Stomach (tissue), 9 donors: ENCODE data around the gene DAGLB. TPM values are rescaled to one million over a fixed set of nuclear protein-coding genes. Genes with fewer than 3 reads are reported as not detected.
A peak's percentile ranks its signal among the peaks of the same experiment; 100 is the strongest.

Experiments used
- DNase-seq, 2 donors: peaks; one replicate each; pipeline versions ENCODE4 v3.0.0 to v3.0.0-alpha.2; 2013 to 2019
- H3K27ac ChIP-seq, 5 donors: fragments of 200-600 bp in 4 of 5; sonication (generic) in 4 of 5; one replicate each; pipeline ENCODE4 v1.5.1; 2013 to 2019; ENCODE audit warnings: mild to moderate bottlenecking in 1 of 5, moderate library complexity in 1 of 5
- H3K27me3 ChIP-seq, 3 donors: fragments of 200-600 bp; sonication (generic); one replicate each; pipeline ENCODE4 v1.5.1; 2017 to 2019; ENCODE audit warnings: mixed run types in 1 of 3
- H3K36me3 ChIP-seq, 4 donors: fragments of 200-600 bp; sonication (generic); 1 replicate in 3 of 4; 2 replicates in 1 of 4; pipeline ENCODE4 v1.5.1; 2016 to 2019
- H3K4me1 ChIP-seq, 4 donors: fragments of 200-600 bp; sonication (generic); one replicate each; pipeline ENCODE4 v1.5.1; 2016 to 2019
- H3K4me3 ChIP-seq, 4 donors: fragments of 200-600 bp; sonication (generic) in 3 of 4; one replicate each; pipeline ENCODE4 v1.5.1; 2016 to 2019; ENCODE audit warnings: mild to moderate bottlenecking in 1 of 4
- H3K9me3 ChIP-seq, 4 donors: fragments of 200-600 bp; sonication (generic); one replicate each; pipeline ENCODE4 v1.5.1; 2016 to 2019
- CTCF ChIP-seq, 7 experiments: fragments of 450-650 bp in 4 of 7; fragments of 200-600 bp in 3 of 7; sonication (generic) in 3 of 7; IDR thresholded peaks; one replicate each; pipeline ENCODE4 v1.5.1; 2016 to 2019; ENCODE audit warnings: antibody characterized with exemption in 7 of 7, control low read depth in 2 of 7, mild to moderate bottlenecking in 1 of 7
- EP300 ChIP-seq: sonication (generic); formaldehyde crosslinking; IDR thresholded peaks from one replicate; pipeline ENCODE4 v1.6.1; 2017; ENCODE audit warnings: antibody characterized with exemption
- POLR2A ChIP-seq, 4 donors: fragments of 450-650 bp; IDR thresholded peaks; one replicate each; pipeline ENCODE4 v1.6.1; 2016; ENCODE audit warnings: antibody characterized with exemption in 4 of 4, control low read depth in 2 of 4, mild to moderate bottlenecking in 1 of 4, moderate library complexity in 1 of 4
- POLR2AphosphoS5 ChIP-seq, 3 donors: sonication (generic); formaldehyde crosslinking; IDR thresholded peaks; one replicate each; pipeline ENCODE4 v1.6.1; 2016; ENCODE audit warnings: antibody characterized with exemption in 3 of 3
- WGBS, 5 donors: extraction: QIAGEN DNeasy Blood & Tissue Kit in 3 of 5; methylation state at CpG; one replicate each; pipeline versions ENCODE4 v1.1.5 to v1.1.7; 2013 to 2018; 5-methylcytosine and 5-hydroxymethylcytosine counted together
- intact Hi-C: fragments of 100-400 bp; cut with DNase I; formaldehyde crosslinking; loops from one replicate; pipeline ENCODE4 v1.15.1; 2023; ENCODE audit warnings: low total_unique reads
- polyA plus RNA-seq, 3 donors: library from polyadenylated mRNA; stranded (reverse); fragments of 200-250 nt; gene quantifications; one replicate each; pipeline ENCODE4 v1.2.3, GENCODE V29; 2013
- total RNA-seq, 5 donors: library from RNA; depleted of rRNA; stranded (reverse); fragments of >200 nt; gene quantifications; one replicate each; pipeline versions ENCODE4 v1.1.0 to v1.2.3, GENCODE V29; 2014 to 2016
- donor health status: healthy with polysubstance abuse.
- donor health status: Bipolar disorder and iron deficiency.
- donor health status: healthy.

Gene DAGLB
- total and polyA plus RNA-seq, 8 donors = 4.7 to 23.7 (median 9.1) TPM

DNA sequence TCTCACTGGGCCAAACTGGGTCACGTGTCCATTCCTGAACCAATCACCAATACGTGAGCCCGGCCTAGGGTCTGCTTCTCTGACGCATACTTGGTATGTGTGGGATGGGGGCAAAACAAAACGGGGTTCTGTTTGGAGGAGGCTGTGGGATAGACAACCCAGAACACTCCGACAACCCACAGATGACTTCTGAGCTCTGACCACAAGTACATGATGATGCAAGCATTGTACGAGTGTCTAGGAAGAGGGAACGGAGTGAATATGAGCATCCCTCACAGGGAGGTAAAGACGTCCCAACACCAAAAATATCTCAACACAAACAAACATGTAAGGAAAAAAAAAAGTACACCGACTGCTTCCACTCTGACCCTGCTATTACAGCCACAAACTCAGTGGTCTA is 5.6 kb downstream of the DAGLB start:
- H3K27ac ChIP-seq = no peak overlapping the region
- 76 to 93% (median 84%) methylated on average over 10 of the region's 10 CpGs for WGBS, 5 donors
- peaks cover 19 to 53% (median 44%) of the 10 kb centered on the region in 4 donors for H3K36me3 ChIP-seq
- intact Hi-C loops = no loop called here
- no peak for DNase-seq
- no peaks in the 10 kb centered on the region for H3K27me3 ChIP-seq
- TF ChIP-seq POLR2A (IDR thresholded peaks at IDR 0.05) (no peak), POLR2AphosphoS5 (IDR thresholded peaks at IDR 0.05) (no peak)
- no peaks in the 10 kb centered on the region for H3K9me3 ChIP-seq
- no peak overlapping the region for H3K4me3 ChIP-seq
- H3K4me1 ChIP-seq = peaks cover 6 to 63% (median 29%) of the 10 kb centered on the region in 4 donors

DNA sequence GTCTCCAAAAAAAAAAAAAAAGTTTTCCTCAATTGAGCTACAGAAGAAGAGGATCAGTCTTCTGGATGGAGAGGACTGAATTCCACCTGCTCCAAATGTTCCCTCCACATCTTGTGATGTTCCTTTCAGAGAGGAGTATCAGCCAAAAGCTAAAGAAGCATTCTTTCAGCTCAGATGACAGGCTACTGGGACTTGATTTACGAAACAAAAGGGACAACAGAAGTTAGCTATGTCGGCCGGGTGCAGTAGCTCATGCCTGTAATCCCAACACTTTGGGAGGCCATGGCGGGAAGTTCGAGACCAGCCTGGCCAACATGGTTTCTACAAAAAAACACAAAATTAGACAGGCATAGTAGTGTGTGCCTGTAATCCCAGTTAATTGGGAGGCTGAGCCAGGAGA is 7.4 kb downstream of the DAGLB start:
- Histone ChIP-seq H3K9me3 (no peaks in the 10 kb centered on the region), H3K36me3 (peaks cover 13 to 47% (median 38%) of the 10 kb centered on the region in 4 donors), H3K4me3 (no peak overlapping the region), H3K27ac (no peak overlapping the region), H3K4me1 (peaks cover 1 to 64% (median 32%) of the 10 kb centered on the region in 4 donors), H3K27me3 (no peaks in the 10 kb centered on the region)
- WGBS, 5 donors = 95 to 96% (median 96%) methylated on average over 5 of the region's 5 CpGs
- intact Hi-C loops = no loop called here
- DNase-seq = no peak
- TF ChIP-seq EP300 = no peak
- no peak for TF ChIP-seq POLR2AphosphoS5 (IDR thresholded peaks at IDR 0.05)
- no peak for TF ChIP-seq CTCF (IDR thresholded peaks at IDR 0.05)
- TF ChIP-seq POLR2A (IDR thresholded peaks at IDR 0.05) = no peak

DNA sequence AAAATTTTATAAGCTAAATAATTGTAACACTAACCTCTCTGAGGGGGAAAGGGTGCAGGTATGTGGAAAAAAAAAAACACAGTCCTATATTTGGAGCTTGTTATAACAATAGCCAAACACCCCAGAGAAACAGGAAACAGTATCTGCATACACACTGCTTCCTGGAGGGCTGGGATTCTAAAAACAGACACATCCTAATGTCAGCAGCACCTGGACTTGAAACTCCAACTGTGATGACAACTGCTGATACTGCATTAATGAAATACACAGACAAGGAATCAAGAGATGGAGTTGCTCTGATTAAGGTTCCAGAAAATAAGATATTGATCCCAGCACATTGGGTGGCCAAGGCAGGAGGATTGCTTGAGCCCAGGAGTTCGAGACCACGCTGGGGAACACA is 9.3 kb downstream of the DAGLB start:
- H3K4me3 ChIP-seq = no peak overlapping the region
- H3K9me3 ChIP-seq = no peaks in the 10 kb centered on the region
- no peaks in the 10 kb centered on the region for H3K27me3 ChIP-seq
- peaks cover 17 to 41% (median 31%) of the 10 kb centered on the region in 4 donors for H3K36me3 ChIP-seq
- intact Hi-C loops = loop anchor here (10.0 kb wide), 1 partner anchor 84 kb away; no protein-coding TSS in a partner anchor
- H3K27ac ChIP-seq = peak overlapping the region in 1 of 5 donors; percentile 46
- 83 to 98% (median 88%) methylated on average over 2 of the region's 2 CpGs for WGBS, 5 donors
- peaks cover 8 to 58% (median 28%) of the 10 kb centered on the region in 4 donors for H3K4me1 ChIP-seq
- TF ChIP-seq POLR2A (IDR thresholded peaks at IDR 0.05) (no peak), CTCF (IDR thresholded peaks at IDR 0.05) (no peak), EP300 (no peak), POLR2AphosphoS5 (IDR thresholded peaks at IDR 0.05) (no peak)
- peak in 1 of 2 donors; percentile 51 for DNase-seq

GRCh38 chr7:6437251-6437650 is 10.5 kb downstream of the DAGLB start:
- H3K27ac ChIP-seq = peak overlapping the region in 1 of 5 donors; percentile 42
- no peak for DNase-seq
- intact Hi-C loops = loop anchor here (10.0 kb wide), 1 partner anchor 82 kb away; no protein-coding TSS in a partner anchor
- no peak overlapping the region for H3K4me3 ChIP-seq
- no peaks in the 10 kb centered on the region for H3K9me3 ChIP-seq
- TF ChIP-seq POLR2A (IDR thresholded peaks at IDR 0.05) (no peak), EP300 (no peak), POLR2AphosphoS5 (IDR thresholded peaks at IDR 0.05) (no peak), CTCF (IDR thresholded peaks at IDR 0.05) (no peak)
- peaks cover 8 to 60% (median 27%) of the 10 kb centered on the region in 4 donors for H3K4me1 ChIP-seq
- H3K27me3 ChIP-seq = no peaks in the 10 kb centered on the region
- H3K36me3 ChIP-seq = peaks cover 12 to 45% (median 32%) of the 10 kb centered on the region in 4 donors
- WGBS, 5 donors = 81 to 93% (median 89%) methylated on average over 6 of the region's 6 CpGs

- 73 to 91% (median 80%) methylated on average over 10 of the region's 10 CpGs for WGBS, 5 donors
- intact Hi-C loops = loop anchor here (10.0 kb wide), 1 partner anchor 82 kb away; no protein-coding TSS in a partner anchor
- Histone ChIP-seq H3K36me3 (peaks cover 8 to 45% (median 32%) of the 10 kb centered on the region in 4 donors), H3K27me3 (no peaks in the 10 kb centered on the region), H3K4me1 (peaks cover 8 to 60% (median 26%) of the 10 kb centered on the region in 4 donors), H3K4me3 (no peak overlapping the region), H3K9me3 (no peaks in the 10 kb centered on the region), H3K27ac (peak overlapping the region in 4 of 5 donors; percentile 42 to 71 (median 60))
- DNase-seq = peak in 1 of 2 donors; percentile 56
- no peak for TF ChIP-seq EP300
- TF ChIP-seq CTCF (IDR thresholded peaks at IDR 0.05) = no peak
- TF ChIP-seq POLR2A (IDR thresholded peaks at IDR 0.05) = no peak
- TF ChIP-seq POLR2AphosphoS5 (IDR thresholded peaks at IDR 0.05) = no peak
These were observed 11.4 kb downstream of the DAGLB start for GRCh38 chr7:6436385-6436685.
